ENCODE data around the gene ZNF207. TPM values are rescaled to one million over a fixed set of nuclear protein-coding genes. Genes with fewer than 3 reads are reported as not detected.
"Not testable (repeated sequence)": the region's sequence is repeated elsewhere in the genome, so short reads cannot be mapped to it uniquely, and the experiment has no call there.

The ZNF207 gene
- total and polyA plus RNA-seq, 5 donors from 2014 or later, result 149 to 316 (median 185) TPM

DNA sequence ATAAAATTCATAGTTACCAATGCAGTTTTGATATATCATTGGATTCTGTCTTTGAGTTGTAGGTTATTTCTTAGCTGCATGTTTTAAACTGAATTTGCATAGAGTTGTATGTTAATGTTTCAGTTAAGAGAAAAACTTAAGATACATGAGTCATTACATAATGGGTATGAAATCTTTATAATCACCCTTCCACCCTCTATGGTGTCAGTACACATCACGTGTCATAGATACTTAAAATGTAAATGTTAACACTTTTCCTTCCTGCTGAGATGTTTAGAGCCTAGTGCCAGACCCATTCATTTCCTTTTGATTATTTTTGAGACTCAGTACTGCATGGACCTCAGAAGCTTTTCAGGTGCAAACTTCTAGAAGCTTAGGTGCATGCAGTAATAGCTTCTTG lies 20.5 kb downstream of the ZNF207 start:
- ATAC-seq (ENCODE audit: low read depth in 2 of 2), result no peak
- Histone ChIP-seq H3K36me3 (ENCODE audit: control insufficient read depth, insufficient read depth, low read length) (peaks cover 92% of the 10 kb centered on the region), H3K4me1 (ENCODE audit: control insufficient read depth, insufficient read depth, low read length, poor library complexity, severe bottlenecking) (no peaks in the 10 kb centered on the region), H3K4me3 (ENCODE audit: low read depth, low read length) (no peak overlapping the region), H3K9me3 (ENCODE audit: control insufficient read depth in 2 of 2, low read length in 2 of 2) (no peaks in the 10 kb centered on the region), H3K27me3 (ENCODE audit: control insufficient read depth, insufficient read depth, low read length) (no peaks in the 10 kb centered on the region), H3K27ac (ENCODE audit: insufficient read depth, low read length, poor library complexity, severe bottlenecking) (no peak overlapping the region)
- H3K9me3 Mint-ChIP-seq, result no peaks in the 10 kb centered on the region
- peaks cover 25 to 38% (median 26%) of the 10 kb centered on the region in 4 donors for H3K4me1 Mint-ChIP-seq
- DNase-seq, result peak in 1 of 3 donors; percentile 25
- H3K27me3 Mint-ChIP-seq, result no peaks in the 10 kb centered on the region
- H3K36me3 Mint-ChIP-seq, result peaks cover 28% of the 10 kb centered on the region
- H3K27ac Mint-ChIP-seq, result no peak overlapping the region
- no peak overlapping the region for H3K4me3 Mint-ChIP-seq

DNA sequence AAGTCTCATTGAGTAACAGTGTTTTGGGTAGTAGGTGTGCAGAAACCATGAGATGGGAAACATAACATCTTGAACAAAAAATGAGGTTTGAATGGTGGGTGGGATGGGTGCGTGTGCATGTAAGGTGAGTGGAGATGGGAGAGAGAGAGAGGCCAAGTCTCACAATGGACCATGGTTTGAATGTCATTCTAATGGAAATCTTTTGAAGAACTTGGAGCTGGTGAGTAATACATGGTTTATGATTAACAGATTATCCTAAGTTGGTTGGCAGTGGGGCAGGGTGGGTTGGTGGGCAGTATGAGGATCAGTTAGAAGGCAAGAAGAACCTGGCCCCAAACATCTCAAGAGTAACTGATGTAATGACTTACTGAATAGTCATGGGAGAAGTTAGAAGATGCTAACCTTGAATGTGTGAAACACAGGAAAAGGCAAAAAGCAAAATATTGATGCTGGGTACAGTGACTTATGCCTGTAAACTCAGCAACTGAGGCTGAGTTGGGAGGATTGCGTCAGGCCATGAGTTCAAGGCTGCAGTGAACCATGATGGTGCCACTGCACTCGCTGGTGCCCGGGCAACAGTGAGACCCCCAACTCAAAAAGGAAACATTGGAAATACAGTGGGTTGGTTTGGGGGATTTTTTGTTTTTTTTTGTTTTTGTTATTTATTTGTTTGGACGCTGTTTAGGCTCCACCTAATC lies 32.7 kb downstream of the ZNF207 start:
- no peak for DNase-seq
- H3K36me3 ChIP-seq (ENCODE audit: control insufficient read depth, insufficient read depth, low read length), result peaks cover 54% of the 10 kb centered on the region
- Mint-ChIP-seq H3K9me3 (no peaks in the 10 kb centered on the region), H3K27me3 (no peaks in the 10 kb centered on the region), H3K4me3 (no peak overlapping the region), H3K27ac (peak overlapping the region; percentile 0 to 79 (median 3)), H3K36me3 (peaks cover 19% of the 10 kb centered on the region), H3K4me1 (peaks cover 9 to 32% (median 15%) of the 10 kb centered on the region in 4 donors)
- H3K9me3 ChIP-seq (ENCODE audit: control insufficient read depth in 2 of 2, low read length in 2 of 2), result no peaks in the 10 kb centered on the region
- H3K27ac ChIP-seq (ENCODE audit: insufficient read depth, low read length, poor library complexity, severe bottlenecking), result no peak overlapping the region
- peak in 1 of 2 donors; percentile 26 for ATAC-seq (ENCODE audit: low read depth in 2 of 2)
- no peaks in the 10 kb centered on the region for H3K27me3 ChIP-seq (ENCODE audit: control insufficient read depth, insufficient read depth, low read length)
- H3K4me1 ChIP-seq (ENCODE audit: control insufficient read depth, insufficient read depth, low read length, poor library complexity, severe bottlenecking), result no peaks in the 10 kb centered on the region
- no peak overlapping the region for H3K4me3 ChIP-seq (ENCODE audit: low read depth, low read length)

DNA sequence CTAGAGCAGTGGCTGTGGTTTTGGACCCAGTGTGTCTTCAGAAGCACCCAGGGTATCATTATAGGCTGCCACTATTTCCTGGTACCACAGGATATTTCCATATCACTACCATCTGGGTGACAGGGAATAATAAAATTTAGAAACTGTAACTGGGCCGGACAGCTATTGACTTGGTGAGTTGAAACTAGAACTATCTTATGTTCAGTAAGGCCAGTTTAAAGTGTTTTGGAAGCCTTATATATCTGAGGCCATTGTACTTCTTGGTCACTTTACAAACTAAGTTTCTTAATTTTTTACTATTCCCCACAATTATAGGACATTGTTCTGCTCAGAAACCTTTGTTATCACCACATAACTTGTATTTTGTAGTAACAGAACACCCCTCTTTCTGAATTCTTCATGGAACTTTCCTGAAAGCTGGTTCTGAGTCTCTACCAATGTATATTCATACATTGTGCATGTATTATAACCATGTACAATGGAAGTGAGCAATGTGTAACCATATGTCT lies 34.0 kb downstream of the ZNF207 start:
- Mint-ChIP-seq H3K27ac (no peak overlapping the region), H3K9me3 (no peaks in the 10 kb centered on the region), H3K4me1 (peaks cover 9 to 31% (median 13%) of the 10 kb centered on the region in 4 donors), H3K27me3 (no peaks in the 10 kb centered on the region), H3K4me3 (no peak overlapping the region), H3K36me3 (peaks cover 13% of the 10 kb centered on the region)
- DNase-seq (no peak), ATAC-seq (ENCODE audit: low read depth in 2 of 2) (no peak)
- Histone ChIP-seq H3K4me1 (ENCODE audit: control insufficient read depth, insufficient read depth, low read length, poor library complexity, severe bottlenecking) (no peaks in the 10 kb centered on the region), H3K27me3 (ENCODE audit: control insufficient read depth, insufficient read depth, low read length) (no peaks in the 10 kb centered on the region), H3K4me3 (ENCODE audit: low read depth, low read length) (no peak overlapping the region), H3K27ac (ENCODE audit: insufficient read depth, low read length, poor library complexity, severe bottlenecking) (no peak overlapping the region), H3K36me3 (ENCODE audit: control insufficient read depth, insufficient read depth, low read length) (peaks cover 41% of the 10 kb centered on the region), H3K9me3 (ENCODE audit: control insufficient read depth in 2 of 2, low read length in 2 of 2) (no peaks in the 10 kb centered on the region)

DNA sequence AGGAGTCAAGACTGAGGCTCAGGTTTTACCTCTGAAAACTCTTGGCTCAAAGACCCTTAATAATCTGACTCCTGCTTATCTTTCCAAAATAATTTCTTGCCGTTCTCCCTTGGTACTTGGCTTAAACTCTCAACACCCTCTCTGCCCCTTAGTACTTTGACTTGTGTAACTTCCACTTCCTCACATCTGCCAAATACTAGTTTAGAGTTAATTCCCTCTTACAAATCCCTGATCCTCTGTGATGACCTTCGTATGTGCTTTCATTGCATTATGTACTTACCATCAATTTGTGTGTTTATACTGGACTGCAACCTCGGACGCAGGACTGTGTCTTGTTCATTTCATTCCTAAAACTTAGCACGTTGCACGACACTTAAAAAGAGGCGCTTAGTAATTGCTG lies 35.2 kb downstream of the ZNF207 start:
- H3K27ac ChIP-seq (ENCODE audit: insufficient read depth, low read length, poor library complexity, severe bottlenecking), result no peak overlapping the region
- peaks cover 13% of the 10 kb centered on the region for H3K36me3 Mint-ChIP-seq
- DNase-seq (no peak), ATAC-seq (ENCODE audit: low read depth in 2 of 2) (no peak)
- no peaks in the 10 kb centered on the region for H3K27me3 Mint-ChIP-seq
- H3K4me1 Mint-ChIP-seq, result peaks cover 9 to 31% (median 12%) of the 10 kb centered on the region in 4 donors
- H3K27ac Mint-ChIP-seq, result peak overlapping the region in 1 of 3 donors; percentile 70
- no peak overlapping the region for H3K4me3 Mint-ChIP-seq
- H3K36me3 ChIP-seq (ENCODE audit: control insufficient read depth, insufficient read depth, low read length), result peaks cover 32% of the 10 kb centered on the region
- no peaks in the 10 kb centered on the region for H3K9me3 ChIP-seq (ENCODE audit: control insufficient read depth in 2 of 2, low read length in 2 of 2)
- no peaks in the 10 kb centered on the region for H3K4me1 ChIP-seq (ENCODE audit: control insufficient read depth, insufficient read depth, low read length, poor library complexity, severe bottlenecking)
- no peaks in the 10 kb centered on the region for H3K9me3 Mint-ChIP-seq
- no peak overlapping the region for H3K4me3 ChIP-seq (ENCODE audit: low read depth, low read length)
- H3K27me3 ChIP-seq (ENCODE audit: control insufficient read depth, insufficient read depth, low read length), result no peaks in the 10 kb centered on the region

DNA sequence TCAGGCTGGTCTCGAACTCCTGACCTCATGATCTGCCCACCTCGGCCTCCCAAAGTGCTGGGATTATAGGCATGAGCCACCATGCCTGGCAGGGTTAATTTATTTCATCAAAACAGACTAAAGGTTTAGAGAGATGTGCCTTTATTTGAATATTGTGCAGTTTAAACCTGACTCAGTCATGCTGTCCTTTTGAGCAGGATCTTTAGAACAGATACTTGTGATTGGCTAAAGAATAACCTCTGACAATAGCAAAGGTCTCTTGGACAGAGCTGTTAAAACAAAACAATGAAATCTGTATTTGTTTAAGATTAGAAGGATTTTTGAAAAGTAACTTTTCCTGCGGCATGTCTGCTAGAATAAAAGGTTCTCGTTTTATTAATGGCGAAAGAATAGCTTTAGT lies 36.0 kb downstream of the ZNF207 start:
- DNase-seq, result no peak
- Mint-ChIP-seq H3K27ac (no peak overlapping the region), H3K36me3 (peaks cover 12% of the 10 kb centered on the region), H3K4me3 (no peak overlapping the region), H3K27me3 (no peaks in the 10 kb centered on the region), H3K4me1 (peaks cover 8 to 28% (median 12%) of the 10 kb centered on the region in 4 donors), H3K9me3 (no peaks in the 10 kb centered on the region)
- Histone ChIP-seq H3K9me3 (ENCODE audit: control insufficient read depth in 2 of 2, low read length in 2 of 2) (no peaks in the 10 kb centered on the region), H3K27me3 (ENCODE audit: control insufficient read depth, insufficient read depth, low read length) (no peaks in the 10 kb centered on the region), H3K4me3 (ENCODE audit: low read depth, low read length) (no peak overlapping the region), H3K27ac (ENCODE audit: insufficient read depth, low read length, poor library complexity, severe bottlenecking) (no peak overlapping the region), H3K4me1 (ENCODE audit: control insufficient read depth, insufficient read depth, low read length, poor library complexity, severe bottlenecking) (no peaks in the 10 kb centered on the region), H3K36me3 (ENCODE audit: control insufficient read depth, insufficient read depth, low read length) (peaks cover 23% of the 10 kb centered on the region)
- no peak for ATAC-seq (ENCODE audit: low read depth in 2 of 2)

DNA sequence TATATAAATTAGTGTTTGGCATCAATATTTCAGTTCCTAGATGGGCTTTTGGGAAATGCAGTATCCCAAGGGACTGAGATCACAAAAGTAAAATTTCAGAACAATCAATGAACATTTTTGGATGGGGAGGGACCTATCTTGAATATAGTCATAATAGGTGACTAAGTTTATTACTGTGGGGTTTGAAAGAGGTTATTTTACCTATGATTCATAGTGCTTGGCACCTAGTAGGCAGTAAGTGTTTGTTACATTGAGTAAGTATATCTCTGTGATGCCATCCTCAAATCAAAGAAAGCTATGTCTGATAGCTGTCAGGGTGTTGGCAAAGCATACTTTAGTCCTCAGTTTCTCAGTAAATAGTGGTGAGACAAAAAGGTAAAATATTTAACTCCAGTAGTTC lies 36.9 kb downstream of the ZNF207 start:
- Histone ChIP-seq H3K4me3 (ENCODE audit: low read depth, low read length) (no peak overlapping the region), H3K9me3 (ENCODE audit: control insufficient read depth in 2 of 2, low read length in 2 of 2) (no peaks in the 10 kb centered on the region), H3K27me3 (ENCODE audit: control insufficient read depth, insufficient read depth, low read length) (no peaks in the 10 kb centered on the region), H3K27ac (ENCODE audit: insufficient read depth, low read length, poor library complexity, severe bottlenecking) (no peak overlapping the region), H3K36me3 (ENCODE audit: control insufficient read depth, insufficient read depth, low read length) (peaks cover 15% of the 10 kb centered on the region), H3K4me1 (ENCODE audit: control insufficient read depth, insufficient read depth, low read length, poor library complexity, severe bottlenecking) (no peaks in the 10 kb centered on the region)
- Mint-ChIP-seq H3K4me3 (no peak overlapping the region), H3K27me3 (no peaks in the 10 kb centered on the region), H3K9me3 (no peaks in the 10 kb centered on the region), H3K4me1 (peaks cover 7 to 24% (median 12%) of the 10 kb centered on the region in 4 donors), H3K27ac (peak overlapping the region in 1 of 3 donors; percentile 32), H3K36me3 (peaks cover 12% of the 10 kb centered on the region)
- no peak for ATAC-seq (ENCODE audit: low read depth in 2 of 2)
- no peak for DNase-seq

DNA sequence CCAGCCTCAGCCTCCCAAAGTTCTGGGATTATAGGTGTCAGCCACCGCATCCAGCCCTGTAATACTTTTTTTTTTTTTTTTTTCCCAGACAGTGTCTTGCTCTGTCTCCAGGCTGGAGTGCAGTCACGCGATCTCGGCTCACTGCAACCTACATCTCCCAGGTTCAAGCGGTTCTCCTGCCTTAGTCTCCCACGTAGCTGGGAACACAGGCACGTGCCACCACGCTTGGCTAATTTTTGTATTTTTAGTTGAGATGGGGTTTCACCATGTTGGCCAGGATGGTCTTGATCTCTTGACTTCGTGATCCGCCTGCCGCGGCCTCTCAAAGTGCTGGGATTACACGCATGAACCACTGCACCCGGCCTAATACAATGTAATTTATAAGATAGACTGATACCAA lies 38.2 kb downstream of the ZNF207 start:
- not testable (repeated sequence) for H3K36me3 ChIP-seq (ENCODE audit: control insufficient read depth, insufficient read depth, low read length); H3K27ac ChIP-seq (ENCODE audit: insufficient read depth, low read length, poor library complexity, severe bottlenecking); H3K27ac Mint-ChIP-seq; ATAC-seq (ENCODE audit: low read depth in 2 of 2); H3K4me1 ChIP-seq (ENCODE audit: control insufficient read depth, insufficient read depth, low read length, poor library complexity, severe bottlenecking); H3K4me3 ChIP-seq (ENCODE audit: low read depth, low read length); H3K27me3 Mint-ChIP-seq; H3K27me3 ChIP-seq (ENCODE audit: control insufficient read depth, insufficient read depth, low read length); DNase-seq; H3K36me3 Mint-ChIP-seq; H3K9me3 ChIP-seq (ENCODE audit: control insufficient read depth in 2 of 2, low read length in 2 of 2); H3K4me3 Mint-ChIP-seq; H3K9me3 Mint-ChIP-seq
- peaks cover 3 to 12% (median 7%) of the 10 kb centered on the region in 4 donors for H3K4me1 Mint-ChIP-seq
